GM10248 (cell line): ENCODE data around the gene ALOX5.

Experiments used
- CTCF ChIA-PET: fragments of 300-600 bp; sonication (Branson Sonifier 250); formaldehyde crosslinking; extraction: SDS; loops from one replicate; lab custom pipeline; 2021; ENCODE audit warnings: antibody characterized with exemption; lab: Yijun Ruan, JAX
- POLR2A ChIA-PET: fragments of 350-650 bp; sonication (Branson Sonifier 250); formaldehyde crosslinking; extraction: SDS; loops from one replicate; lab custom pipeline; 2020; ENCODE audit warnings: antibody characterized with exemption; lab: Yijun Ruan, JAX
- DNase-seq: peaks from one replicate; pipeline ENCODE4 v3.0.0; 2012; ENCODE audit errors: extremely low spot score
- TF ChIP-seq, protein P1 (sequence below): IDR thresholded peaks from 2 replicates; pipeline ENCODE4 v1.5.1; 2012; ENCODE audit warnings: mild to moderate bottlenecking, low read depth; ENCODE audit errors: extremely low read depth, missing control alignments, control extremely low read depth

ALOX5 gene

DNA sequence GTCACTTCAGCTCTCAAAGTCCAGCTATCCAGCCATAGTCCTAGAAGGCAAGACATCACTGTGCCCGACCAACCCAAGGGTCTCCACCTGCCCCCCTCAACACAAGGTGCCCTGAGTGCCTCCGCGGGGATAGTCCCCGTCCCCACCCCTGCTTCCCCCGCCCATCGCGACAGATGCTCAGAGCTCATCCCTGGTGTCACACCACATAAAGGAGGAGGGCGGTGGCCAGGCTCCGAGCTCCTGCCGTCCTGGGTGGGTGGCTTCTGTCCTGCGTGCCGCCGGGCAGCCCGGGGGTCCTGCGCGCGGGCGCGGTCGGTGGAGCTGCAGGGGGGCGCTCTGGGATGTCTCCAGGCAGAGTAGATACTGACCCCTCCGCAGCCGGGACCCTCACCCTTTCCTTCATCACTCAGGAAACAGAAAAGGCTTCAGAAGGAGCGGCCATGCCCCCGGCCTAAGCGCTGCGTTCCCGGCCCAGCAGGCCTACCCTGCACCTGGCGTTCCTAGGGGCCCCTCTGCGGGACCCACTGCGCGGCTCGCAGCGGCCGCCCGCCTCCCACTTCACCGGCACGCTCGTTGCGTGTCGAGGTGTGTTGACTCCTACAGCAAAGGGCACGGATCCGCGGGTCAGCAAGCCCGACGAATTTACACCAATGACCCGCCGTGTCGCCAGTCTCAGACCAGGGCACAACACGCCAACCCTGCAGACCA, 53.4 kb downstream of the ALOX5 start:
- DNase-seq, result no peak
- ChIA-PET CTCF (no interaction called here), POLR2A (no interaction called here)
- TF ChIP-seq, protein P1, sequence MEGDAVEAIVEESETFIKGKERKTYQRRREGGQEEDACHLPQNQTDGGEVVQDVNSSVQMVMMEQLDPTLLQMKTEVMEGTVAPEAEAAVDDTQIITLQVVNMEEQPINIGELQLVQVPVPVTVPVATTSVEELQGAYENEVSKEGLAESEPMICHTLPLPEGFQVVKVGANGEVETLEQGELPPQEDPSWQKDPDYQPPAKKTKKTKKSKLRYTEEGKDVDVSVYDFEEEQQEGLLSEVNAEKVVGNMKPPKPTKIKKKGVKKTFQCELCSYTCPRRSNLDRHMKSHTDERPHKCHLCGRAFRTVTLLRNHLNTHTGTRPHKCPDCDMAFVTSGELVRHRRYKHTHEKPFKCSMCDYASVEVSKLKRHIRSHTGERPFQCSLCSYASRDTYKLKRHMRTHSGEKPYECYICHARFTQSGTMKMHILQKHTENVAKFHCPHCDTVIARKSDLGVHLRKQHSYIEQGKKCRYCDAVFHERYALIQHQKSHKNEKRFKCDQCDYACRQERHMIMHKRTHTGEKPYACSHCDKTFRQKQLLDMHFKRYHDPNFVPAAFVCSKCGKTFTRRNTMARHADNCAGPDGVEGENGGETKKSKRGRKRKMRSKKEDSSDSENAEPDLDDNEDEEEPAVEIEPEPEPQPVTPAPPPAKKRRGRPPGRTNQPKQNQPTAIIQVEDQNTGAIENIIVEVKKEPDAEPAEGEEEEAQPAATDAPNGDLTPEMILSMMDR, result no peak

DNA sequence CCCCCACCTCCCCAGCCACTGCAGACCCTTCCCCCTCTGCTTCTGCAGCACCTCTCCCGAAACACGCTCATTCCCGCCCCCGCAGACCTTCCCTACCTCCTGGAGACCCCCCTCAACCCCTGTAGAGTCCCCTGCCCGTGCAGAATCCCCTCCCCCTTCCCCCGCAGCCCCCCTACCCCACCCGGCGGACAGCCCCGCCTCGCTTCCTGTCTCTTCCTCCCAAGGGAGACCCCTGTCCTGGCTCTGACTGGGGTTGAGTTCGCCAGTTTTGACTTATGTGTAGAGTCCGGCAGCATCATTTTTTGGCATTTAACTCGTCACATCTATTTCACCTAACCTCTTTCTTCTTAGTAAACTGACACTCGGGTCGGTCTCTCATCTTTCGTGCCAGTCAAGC, 54.0 kb downstream of the ALOX5 start:
- ChIA-PET POLR2A (no interaction called here), CTCF (interaction anchor here (1.2 to 1.9 kb wide), 3 partner anchors 25 to 36 kb away, joined by 4 read pairs; no protein-coding TSS in a partner anchor)
- no peak for DNase-seq
- TF ChIP-seq, protein P1, result no peak

DNA sequence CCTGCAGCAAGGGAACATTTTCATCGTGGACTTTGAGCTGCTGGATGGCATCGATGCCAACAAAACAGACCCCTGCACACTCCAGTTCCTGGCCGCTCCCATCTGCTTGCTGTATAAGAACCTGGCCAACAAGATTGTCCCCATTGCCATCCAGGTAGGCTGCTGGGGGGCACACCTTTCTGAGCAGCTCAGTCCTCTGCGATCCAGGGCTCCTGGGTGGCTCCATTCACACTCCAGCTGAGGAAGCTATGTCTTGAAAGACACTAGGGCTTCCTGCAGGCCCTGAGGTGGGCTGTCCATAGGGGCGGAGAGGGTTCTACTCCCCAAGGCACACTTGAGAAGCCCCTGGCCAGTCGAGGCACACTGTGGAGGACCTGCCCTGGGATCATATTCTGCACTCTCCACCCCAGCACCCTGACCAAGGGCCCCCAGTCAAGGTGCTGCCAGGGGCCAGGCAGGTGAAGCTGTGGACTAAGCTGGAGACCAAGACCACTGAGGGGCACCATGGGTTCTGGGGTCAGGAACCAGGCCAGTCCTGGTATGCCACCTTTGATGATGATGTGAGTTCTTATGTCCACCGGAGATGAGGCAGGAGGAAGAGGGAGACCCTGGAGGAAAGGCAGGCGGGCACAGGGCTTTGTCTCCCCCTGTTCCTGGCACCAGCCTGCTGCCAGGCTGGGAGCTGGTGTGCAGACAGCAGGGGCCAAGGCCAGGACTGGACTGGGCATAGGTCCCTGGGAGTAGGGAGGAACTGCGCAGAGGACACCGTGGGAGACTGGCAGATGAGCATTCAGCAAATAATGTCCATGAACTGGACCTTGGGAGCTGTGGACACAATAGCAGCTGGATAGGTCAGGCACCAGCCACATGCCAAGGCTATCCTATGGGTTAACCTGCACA, 54.8 kb downstream of the ALOX5 start:
- TF ChIP-seq, protein P1, result no peak
- POLR2A ChIA-PET, result no interaction called here
- CTCF ChIA-PET, result interaction anchor here (0.7 to 1.9 kb wide), 6 partner anchors 10 to 43 kb away, joined by 3 to 4 read pairs (median 4); no protein-coding TSS in a partner anchor
- no peak for DNase-seq

DNA sequence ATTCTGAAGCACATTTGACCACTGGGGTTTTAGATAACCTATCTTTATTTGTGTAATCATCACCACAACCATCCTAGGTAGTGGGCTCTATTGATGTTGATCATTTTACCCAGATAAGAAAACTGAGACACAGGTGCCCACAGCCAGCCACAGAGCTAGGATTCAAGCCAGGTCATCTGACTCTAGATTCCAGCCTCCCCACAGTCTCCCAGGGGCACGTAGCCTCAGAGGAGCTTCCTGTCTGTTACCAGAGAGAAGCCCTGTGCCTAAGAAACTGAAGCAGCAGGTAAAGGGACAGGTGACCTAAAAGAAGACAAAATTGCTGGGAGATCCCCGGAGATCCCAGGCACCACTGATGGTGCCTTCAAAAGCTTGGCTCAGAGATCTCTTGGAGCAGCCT, 55.8 kb downstream of the ALOX5 start:
- ChIA-PET POLR2A (no interaction called here), CTCF (interaction anchor here (0.7 to 1.9 kb wide), 8 partner anchors 9 to 44 kb away, joined by 3 to 4 read pairs (median 3); no protein-coding TSS in a partner anchor)
- DNase-seq, result no peak
- TF ChIP-seq, protein P1, result no peak

DNA sequence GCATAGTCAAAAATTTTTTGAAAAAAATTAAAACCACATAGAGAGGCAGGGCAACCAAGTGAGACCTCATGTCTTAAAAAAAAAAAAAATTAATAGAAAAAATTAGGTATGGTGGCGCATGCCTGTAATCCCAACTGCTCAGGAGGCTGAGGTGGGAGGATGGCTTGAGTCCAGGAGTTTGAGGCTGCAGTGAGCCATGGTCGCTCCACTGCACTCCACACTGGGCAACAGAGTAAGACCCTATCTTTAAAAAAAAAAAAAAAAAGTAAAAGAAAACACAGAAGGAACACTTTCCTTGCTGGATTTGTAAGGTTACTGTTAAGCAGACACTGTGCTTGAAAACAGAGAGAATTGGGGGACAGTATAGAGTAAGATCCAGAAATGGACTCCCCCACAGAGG, 58.1 kb downstream of the ALOX5 start:
- TF ChIP-seq, protein P1, result no peak
- ChIA-PET CTCF (no interaction called here), POLR2A (no interaction called here)
- no peak for DNase-seq

DNA sequence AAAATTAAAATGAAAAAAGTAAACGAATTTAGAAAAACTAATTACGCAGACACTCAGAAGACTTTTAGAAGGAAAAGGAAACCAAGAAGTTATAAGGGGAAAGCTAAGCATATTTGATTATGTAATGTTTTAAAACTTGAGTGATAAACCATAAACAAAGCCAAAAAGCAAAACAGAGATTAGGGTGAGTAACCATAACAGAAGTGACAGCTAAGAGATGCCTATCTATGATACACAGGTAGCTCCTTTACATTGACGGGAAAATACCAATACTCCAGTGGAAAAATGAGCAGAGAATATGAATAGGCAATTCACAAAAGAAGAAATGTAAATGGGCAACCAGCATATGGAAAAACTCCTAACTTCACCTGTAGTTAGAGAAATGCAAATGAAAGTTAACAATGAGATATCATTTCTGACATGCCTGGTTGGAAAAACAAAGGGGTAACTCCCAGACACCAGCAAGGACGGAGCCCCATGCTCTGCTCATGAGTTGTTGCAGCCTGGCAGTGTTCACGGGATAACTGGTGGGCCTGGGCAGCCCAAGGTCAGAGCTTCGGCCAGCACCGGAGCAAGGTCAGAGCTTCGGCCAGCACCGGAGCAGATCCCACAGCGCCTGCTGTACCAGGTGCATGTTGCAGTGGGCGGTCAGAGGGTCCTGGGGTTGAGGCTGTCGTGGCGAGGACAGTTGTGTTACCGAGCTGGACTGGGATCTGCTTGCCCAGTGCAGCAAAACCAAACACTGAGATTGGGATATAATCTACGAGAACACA, 58.9 kb downstream of the ALOX5 start:
- POLR2A ChIA-PET, result no interaction called here
- TF ChIP-seq, protein P1, result no peak
- CTCF ChIA-PET, result interaction anchor here (1.0 to 1.7 kb wide), 3 partner anchors 11 to 16 kb away, joined by 4 to 6 read pairs (median 4); no protein-coding TSS in a partner anchor
- DNase-seq, result no peak
